ENCODE results near the gene BCL11B.

- TF ChIP-seq, protein P1, sequence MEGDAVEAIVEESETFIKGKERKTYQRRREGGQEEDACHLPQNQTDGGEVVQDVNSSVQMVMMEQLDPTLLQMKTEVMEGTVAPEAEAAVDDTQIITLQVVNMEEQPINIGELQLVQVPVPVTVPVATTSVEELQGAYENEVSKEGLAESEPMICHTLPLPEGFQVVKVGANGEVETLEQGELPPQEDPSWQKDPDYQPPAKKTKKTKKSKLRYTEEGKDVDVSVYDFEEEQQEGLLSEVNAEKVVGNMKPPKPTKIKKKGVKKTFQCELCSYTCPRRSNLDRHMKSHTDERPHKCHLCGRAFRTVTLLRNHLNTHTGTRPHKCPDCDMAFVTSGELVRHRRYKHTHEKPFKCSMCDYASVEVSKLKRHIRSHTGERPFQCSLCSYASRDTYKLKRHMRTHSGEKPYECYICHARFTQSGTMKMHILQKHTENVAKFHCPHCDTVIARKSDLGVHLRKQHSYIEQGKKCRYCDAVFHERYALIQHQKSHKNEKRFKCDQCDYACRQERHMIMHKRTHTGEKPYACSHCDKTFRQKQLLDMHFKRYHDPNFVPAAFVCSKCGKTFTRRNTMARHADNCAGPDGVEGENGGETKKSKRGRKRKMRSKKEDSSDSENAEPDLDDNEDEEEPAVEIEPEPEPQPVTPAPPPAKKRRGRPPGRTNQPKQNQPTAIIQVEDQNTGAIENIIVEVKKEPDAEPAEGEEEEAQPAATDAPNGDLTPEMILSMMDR (IDR thresholded peaks at IDR 0.05; ENCODE audit: control extremely low read depth in 1 of 3, insufficient read depth in 1 of 3, low read depth in 1 of 3, low read length in 3 of 3) = no peak
- TF ChIP-seq CEBPB (IDR thresholded peaks at IDR 0.05; ENCODE audit: low read depth, low read length) (no peak), SP1 (IDR thresholded peaks at IDR 0.05; ENCODE audit: low read depth, low read length) (no peak), NRF1 (IDR thresholded peaks at IDR 0.05; ENCODE audit: low read depth, low read length) (no peak), GTF2F1 (IDR thresholded peaks at IDR 0.05; ENCODE audit: borderline replicate concordance, low read depth, low read length) (no peak), POLR2AphosphoS5 (IDR thresholded peaks at IDR 0.05; ENCODE audit: low read depth, low read length) (no peak), YY1 (IDR thresholded peaks at IDR 0.05; ENCODE audit: low read depth, low read length) (no peak)
Observed at GRCh38 chr14:99127651-99128167, 144.3 kb downstream of the BCL11B start.

Measured in H1 (cell line).